ENCODE measurements around the gene UBE2G2.

The UBE2G2 gene

GRCh38 chr21:44801468-44802395 lies at the start of gene UBE2G2:
Gene UBE2G2 (minus strand): TSS chr21:44801820. CDS start chr21:44801748, 72 bp downstream.
- peak; percentile 96 for DNase-seq

GRCh38 chr21:44850905-44851657 lies 49.5 kb upstream of the UBE2G2 start:
- DNase-seq: no peak

- no peak for DNase-seq
Measured at GRCh38 chr21:44850208-44850800, 48.7 kb upstream of the UBE2G2 start.

- no peak for DNase-seq
Measured at GRCh38 chr21:44849616-44850130, 48.1 kb upstream of the UBE2G2 start.

GRCh38 chr21:44848821-44849521 lies 47.4 kb upstream of the UBE2G2 start:
- no peak for DNase-seq

- peak; percentile 60 for DNase-seq
Measured at GRCh38 chr21:44847261-44848056, 45.8 kb upstream of the UBE2G2 start.

- DNase-seq: peak; percentile 70
Measured at GRCh38 chr21:44846485-44847260, 45.1 kb upstream of the UBE2G2 start.

- DNase-seq: no peak
Measured at GRCh38 chr21:44846224-44846484, 44.5 kb upstream of the UBE2G2 start.

- peak; percentile 83 for DNase-seq
Measured at GRCh38 chr21:44845418-44846223, 44.0 kb upstream of the UBE2G2 start.

GRCh38 chr21:44844256-44844655 lies 42.6 kb upstream of the UBE2G2 start:
- peak; percentile 54 for DNase-seq

GRCh38 chr21:44842721-44843445 lies 41.3 kb upstream of the UBE2G2 start:
- peak; percentile 31 for DNase-seq

GRCh38 chr21:44842087-44842486 lies 40.5 kb upstream of the UBE2G2 start:
- peak; percentile 39 for DNase-seq

- DNase-seq: peak; percentile 51
Measured at GRCh38 chr21:44840771-44841170, 39.2 kb upstream of the UBE2G2 start.

GRCh38 chr21:44838951-44839350 lies 37.3 kb upstream of the UBE2G2 start:
- peak; percentile 22 for DNase-seq

GRCh38 chr21:44838039-44838895 lies 36.6 kb upstream of the UBE2G2 start:
- DNase-seq: peak; percentile 58

- peak; percentile 14 for DNase-seq
Measured at GRCh38 chr21:44837537-44837936, 35.9 kb upstream of the UBE2G2 start.

- peak; percentile 54 for DNase-seq
Measured at GRCh38 chr21:44836666-44837471, 35.2 kb upstream of the UBE2G2 start.

GRCh38 chr21:44836349-44836665 lies 34.7 kb upstream of the UBE2G2 start:
- no peak for DNase-seq

Data from activated effector memory CD4-positive, alpha-beta T cell treated with anti-CD3 and anti-CD28 coated beads, Interleukin-2, amount 50 U/mL, for 16 hours (primary cell).